ENCODE data around the gene JCAD.
"Not testable (repeated sequence)": the region's sequence is repeated elsewhere in the genome, so short reads cannot be mapped to it uniquely, and the experiment has no call there.

DNA sequence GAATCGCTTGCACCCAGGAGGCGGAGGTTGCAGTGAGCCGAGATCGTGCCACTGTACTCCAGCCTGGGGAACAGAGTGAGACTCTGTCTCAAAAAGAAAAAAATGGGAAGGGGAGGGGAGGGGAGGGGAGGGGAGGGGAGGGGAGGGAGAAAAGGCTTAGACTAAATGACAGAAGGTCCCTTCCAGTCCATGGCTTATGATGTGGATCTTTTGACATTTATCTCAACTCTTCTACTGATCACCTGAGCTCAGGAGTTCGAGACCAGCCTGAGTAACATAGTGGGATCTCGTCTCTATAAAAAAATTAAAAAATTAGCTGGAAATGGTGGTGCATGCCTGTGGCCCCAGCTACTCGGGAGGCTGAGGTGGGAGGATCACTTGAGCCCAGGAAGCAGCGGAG, 34.0 kb downstream of the JCAD start:
- not testable (repeated sequence) for TF ChIP-seq EP300 (IDR thresholded peaks at IDR 0.05; ENCODE audit: borderline replicate concordance in 1 of 2, control insufficient read depth in 1 of 2, low read depth in 2 of 2, low read length in 2 of 2); IRF4 (IDR thresholded peaks at IDR 0.05; ENCODE audit: low read depth, low read length); EZH2 (IDR thresholded peaks at IDR 0.05; ENCODE audit: borderline replicate concordance, control insufficient read depth, low read depth, low read length); LARP7 (IDR thresholded peaks at IDR 0.05)
- TF ChIP-seq, protein P1, sequence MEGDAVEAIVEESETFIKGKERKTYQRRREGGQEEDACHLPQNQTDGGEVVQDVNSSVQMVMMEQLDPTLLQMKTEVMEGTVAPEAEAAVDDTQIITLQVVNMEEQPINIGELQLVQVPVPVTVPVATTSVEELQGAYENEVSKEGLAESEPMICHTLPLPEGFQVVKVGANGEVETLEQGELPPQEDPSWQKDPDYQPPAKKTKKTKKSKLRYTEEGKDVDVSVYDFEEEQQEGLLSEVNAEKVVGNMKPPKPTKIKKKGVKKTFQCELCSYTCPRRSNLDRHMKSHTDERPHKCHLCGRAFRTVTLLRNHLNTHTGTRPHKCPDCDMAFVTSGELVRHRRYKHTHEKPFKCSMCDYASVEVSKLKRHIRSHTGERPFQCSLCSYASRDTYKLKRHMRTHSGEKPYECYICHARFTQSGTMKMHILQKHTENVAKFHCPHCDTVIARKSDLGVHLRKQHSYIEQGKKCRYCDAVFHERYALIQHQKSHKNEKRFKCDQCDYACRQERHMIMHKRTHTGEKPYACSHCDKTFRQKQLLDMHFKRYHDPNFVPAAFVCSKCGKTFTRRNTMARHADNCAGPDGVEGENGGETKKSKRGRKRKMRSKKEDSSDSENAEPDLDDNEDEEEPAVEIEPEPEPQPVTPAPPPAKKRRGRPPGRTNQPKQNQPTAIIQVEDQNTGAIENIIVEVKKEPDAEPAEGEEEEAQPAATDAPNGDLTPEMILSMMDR (IDR thresholded peaks at IDR 0.05 in 2 of 3, conservative IDR thresholded peaks at IDR 0.05 in 1 of 3; ENCODE audit: control insufficient read depth in 2 of 3, extremely low read depth in 1 of 3, insufficient read depth in 1 of 3, low read depth in 3 of 3, low read length in 3 of 3), result not testable (repeated sequence)

Measured in GM12878 (cell line).